Mesangial cell (primary cell): ENCODE measurements around the gene OR2G2. TPM values are rescaled to one million over a fixed set of nuclear protein-coding genes. Genes with fewer than 3 reads are reported as not detected.

Experiments
- total RNA-seq: library from RNA; depleted of rRNA; stranded (reverse); fragments of >200 nt; gene quantifications from 2 replicates; pipeline ENCODE4 v1.2.3, GENCODE V29; 2015

The OR2G2 gene
- not detected in 2 replicates for total RNA-seq

GRCh38 chr1:247588060-247588459 is at the start of gene OR2G2:
OR2G2 (plus strand) TSS chr1:247588360; CDS start chr1:247588360, 0 bp downstream.

GRCh38 chr1:247548769-247549182 is 39.4 kb upstream of the OR2G2 start, which contains the start of gene GCSAML:
GCSAML (plus strand) TSS chr1:247549134; CDS start chr1:247549192, 58 bp downstream.

GRCh38 chr1:247605286-247605685 is 17.1 kb downstream of the OR2G2 start, which contains the start of gene OR2G3:
OR2G3 (plus strand) TSS chr1:247605586; CDS start chr1:247605586, 0 bp downstream.

Other genes starting within 250 kb of the OR2G2 start
- gene NLRP3, start 172.2 kb upstream of the OR2G2 start, total RNA-seq = 0.25 and 0.81 TPM in 2 replicates
- not detected in 2 replicates for gene OR2B11, start 130.3 kb upstream of the OR2G2 start, total RNA-seq
- under 0.01 TPM in 1 of 2 replicates, not detected in the other for gene OR2C3, start 51.9 kb upstream of the OR2G2 start, total RNA-seq
- not detected in 2 replicates for gene GCSAML, start 39.2 kb upstream of the OR2G2 start, total RNA-seq
- gene OR2G3, start 17.2 kb downstream of the OR2G2 start, total RNA-seq = not detected in 2 replicates
- gene OR13G1, start 91.4 kb downstream of the OR2G2 start, total RNA-seq = not detected in 2 replicates
- not detected in 2 replicates for gene OR6F1, start 128.3 kb downstream of the OR2G2 start, total RNA-seq
- not detected in 2 replicates for gene OR14K1, start 150.3 kb downstream of the OR2G2 start, total RNA-seq
- gene OR14A2, start 159.8 kb downstream of the OR2G2 start, total RNA-seq = not detected in 2 replicates
- not detected in 2 replicates for gene OR1C1, start 172.2 kb downstream of the OR2G2 start, total RNA-seq
- gene OR14A16, start 235.8 kb downstream of the OR2G2 start, total RNA-seq = not detected in 2 replicates